ENCODE results near the gene RFK. TPM values are rescaled to one million over a fixed set of nuclear protein-coding genes. Genes with fewer than 3 reads are reported as not detected.

The RFK gene
- total and polyA plus RNA-seq, 2 of the 13 experiments (the other 11 are each of a cell fraction or from before 2014, with no cell fraction given) = 18.2 to 37.2 TPM

GRCh38 chr9:76366275-76366674, 28.0 kb downstream of the RFK start (continued):
- TF ChIP-seq ZKSCAN8 (CRISPR knock-in tag; IDR thresholded peaks at IDR 0.05; ENCODE audit: borderline replicate concordance) (no peak), SMARCE1 (IDR thresholded peaks at IDR 0.05; ENCODE audit: borderline replicate concordance) (no peak), KAT8 (CRISPR knock-in tag; IDR thresholded peaks at IDR 0.05) (no peak), SP1 (IDR thresholded peaks at IDR 0.05) (no peak), SP1 (CRISPR knock-in tag; IDR thresholded peaks at IDR 0.05) (no peak), STAT5B (CRISPR knock-in tag; IDR thresholded peaks at IDR 0.05) (no peak), TGIF2 (CRISPR knock-in tag; IDR thresholded peaks at IDR 0.05) (no peak), HOXA9 (CRISPR knock-in tag; IDR thresholded peaks at IDR 0.05; ENCODE audit: borderline replicate concordance) (no peak), MBD4 (IDR thresholded peaks at IDR 0.05; ENCODE audit: borderline replicate concordance, low read length) (no peak)

DNA sequence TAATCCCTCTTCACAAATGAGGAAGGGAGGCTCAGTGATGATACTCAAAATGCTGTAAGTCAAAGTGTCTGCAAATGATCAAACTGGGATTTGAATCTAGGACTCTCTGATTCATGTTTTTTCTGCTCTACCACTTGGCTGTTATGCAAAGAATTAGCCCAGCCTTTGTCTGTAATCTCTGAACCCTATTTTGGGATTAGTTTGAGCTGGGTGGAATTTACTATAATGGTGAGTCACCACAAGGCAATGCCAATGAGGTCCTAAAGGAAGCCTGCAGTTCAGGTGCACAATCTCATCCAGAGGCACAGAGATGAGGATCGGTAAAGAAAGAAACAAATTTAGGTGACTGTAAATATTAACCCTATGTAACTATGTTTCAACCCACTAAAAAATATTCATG, 29.2 kb downstream of the RFK start:
- no peaks in the 10 kb centered on the region for H3K36me3 ChIP-seq (replicated peaks in 1 of 2; ENCODE audit: control insufficient read depth in 1 of 2, insufficient read depth in 2 of 2, low read length in 2 of 2)
- H3K9me3 ChIP-seq (ENCODE audit: low read length) = no peaks in the 10 kb centered on the region
- ATAC-seq (peak; percentile 85), DNase-seq (ENCODE audit: low spot score) (peak; percentile 78), FAIRE-seq (no peak)
- no peaks in the 10 kb centered on the region for H3K79me2 ChIP-seq (ENCODE audit: insufficient read depth, low read length)
- H3K27me3 ChIP-seq (ENCODE audit: control insufficient read depth in 1 of 2, insufficient read depth in 2 of 2, low read length in 2 of 2) = no peaks in the 10 kb centered on the region; a peak in 2 of 5 replicates
- H2AFZ ChIP-seq (ENCODE audit: low read length) = no peak overlapping the region
- in situ Hi-C loops (cut with HindIII; ENCODE audit: extremely low pct_ligation_motif_present, low pct_unique_long_range_greater_than_20kb) = no loop called here
- peaks cover 58% of the 10 kb centered on the region for H3K4me1 ChIP-seq (ENCODE audit: insufficient read depth, low read length)
- intact Hi-C loops (cut with micrococcal nuclease; ENCODE audit: unreplicated experiment) = loop anchor here (5.0 kb wide), 1 partner anchor 37 kb away; no protein-coding TSS in a partner anchor
- no peak overlapping the region for H3K4me3 ChIP-seq (replicated peaks in 1 of 3; ENCODE audit: insufficient read depth in 1 of 3, low read depth in 2 of 3, low read length in 3 of 3)
- WGBS (ENCODE audit: low lambda C conversion rate) = 4% methylated on average over 1 of the region's 1 CpG
- no peak overlapping the region for H3K4me2 ChIP-seq (ENCODE audit: low read depth, low read length)
- CTCF ChIA-PET (ENCODE audit: low intra/inter-chr PET ratio, low total read pairs) = no interaction called here
- H3K27ac ChIP-seq (ENCODE audit: extremely low read length, insufficient read depth, low read length) = no peak overlapping the region
- POLR2A ChIA-PET = no interaction called here
- no peaks in the 10 kb centered on the region for H4K20me1 ChIP-seq (ENCODE audit: insufficient read depth, low read length)
- no TSS peak for BruUV-seq (replicated peaks)
- H3K9ac ChIP-seq (ENCODE audit: insufficient read depth, low read depth, low read length) = no peak overlapping the region
- no peak for TF ChIP-seq WIZ (CRISPR knock-in tag; IDR thresholded peaks at IDR 0.05)
- TF ChIP-seq ZNF678 (CRISPR knock-in tag; IDR thresholded peaks at IDR 0.05) = no peak
- 0 out of 2 replicates have a peak, but pooled peaks have one; percentile 32 for TF ChIP-seq RARA (CRISPR knock-in tag; IDR thresholded peaks at IDR 0.05)
- TF ChIP-seq TEAD3 (CRISPR knock-in tag; optimal IDR thresholded peaks at IDR 0.05; ENCODE audit: borderline replicate concordance) = peak; percentile 92
- TF ChIP-seq GATAD2A (CRISPR knock-in tag; IDR thresholded peaks at IDR 0.05) = no peak
- TF ChIP-seq LCORL (IDR thresholded peaks at IDR 0.05) = peak; percentile 89; the same call in 1 of the 2 replicates
- peak; percentile 85 for TF ChIP-seq LCORL (CRISPR knock-in tag; IDR thresholded peaks at IDR 0.05)
- TF ChIP-seq ATF3 (CRISPR knock-in tag; IDR thresholded peaks at IDR 0.05) = peak; percentile 85
- TF ChIP-seq YY1 (IDR thresholded peaks at IDR 0.05; ENCODE audit: insufficient read depth, insufficient replicate concordance, low read depth, low read length) = no peak
- TF ChIP-seq, protein P1, sequence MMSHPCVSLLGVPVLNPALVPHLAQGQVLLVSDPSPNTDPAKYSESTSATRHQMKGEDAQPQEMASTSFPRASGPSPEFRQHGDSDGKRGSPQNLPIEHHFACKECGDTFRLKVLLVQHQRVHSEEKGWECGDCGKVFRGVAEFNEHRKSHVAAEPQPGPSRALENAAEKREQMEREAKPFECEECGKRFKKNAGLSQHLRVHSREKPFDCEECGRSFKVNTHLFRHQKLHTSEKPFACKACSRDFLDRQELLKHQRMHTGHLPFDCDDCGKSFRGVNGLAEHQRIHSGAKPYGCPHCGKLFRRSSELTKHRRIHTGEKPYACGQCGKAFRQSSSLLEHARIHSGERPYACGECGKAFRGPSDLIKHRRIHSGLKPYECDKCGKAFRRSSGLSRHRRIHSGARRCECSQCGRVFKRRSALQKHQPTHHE (CRISPR knock-in tag; IDR thresholded peaks at IDR 0.05; ENCODE audit: borderline replicate concordance) = no peak
- peak; percentile 68; the same call in 1 of the 2 replicates for TF ChIP-seq PITX1 (CRISPR knock-in tag; IDR thresholded peaks at IDR 0.05)
- peak; percentile 38; the same call in 1 of the 2 replicates for TF ChIP-seq HOMEZ (CRISPR knock-in tag; IDR thresholded peaks at IDR 0.05; ENCODE audit: low read depth)
- no peak for TF ChIP-seq PLSCR1 (CRISPR knock-in tag; IDR thresholded peaks at IDR 0.05; ENCODE audit: borderline replicate concordance)
- TF ChIP-seq KAT8 (CRISPR knock-in tag; IDR thresholded peaks at IDR 0.05) = 0 out of 2 replicates have a peak, but pooled peaks have one; percentile 38
- TF ChIP-seq GZF1 (CRISPR knock-in tag; IDR thresholded peaks at IDR 0.05) = no peak
- TF ChIP-seq PHF8 (CRISPR knock-in tag; IDR thresholded peaks at IDR 0.05) = no peak
- TF ChIP-seq ZNF33B (CRISPR knock-in tag; IDR thresholded peaks at IDR 0.05) = no peak

Data from HepG2 (cell line).